IMR-90 (cell line): ENCODE data around the gene EIF1AX. TPM values are rescaled to one million over a fixed set of nuclear protein-coding genes. Genes with fewer than 3 reads are reported as not detected.

ENCODE experiments used
- ATAC-seq: fragments of 200-7000 bp; cut with Tn5 transposase; 2 replicates; pipeline ENCODE4 v1.9.1; 2020; ENCODE audit warnings: low read depth, mild to moderate bottlenecking, moderate library complexity
- BruUV-seq: library from RNA; stranded (reverse); fragments of 400-500 nt; replicated peaks from 2 replicates; lab custom pipeline; 2021; lab: Mats Ljungman, UMichigan
- CTCF ChIA-PET: fragments of 300-600 bp; formaldehyde crosslinking; extraction: SDS; loops from one replicate; lab custom pipeline; 2021; ENCODE audit warnings: antibody characterized with exemption; lab: Yijun Ruan, JAX
- POLR2A ChIA-PET: fragments of 300-600 bp; sonication (Branson Sonifier 250); formaldehyde crosslinking; loops from one replicate; lab custom pipeline; 2022; ENCODE audit warnings: antibody characterized with exemption; ENCODE audit not compliant: unreplicated experiment; lab: Charles Lee
- DNase-seq: peaks from one replicate; pipeline ENCODE4 v3.0.0; 2013
- H2AFZ ChIP-seq: replicated peaks from 2 replicates; pipeline ENCODE3; 2013; ENCODE audit warnings: low read length, mild to moderate bottlenecking; ENCODE audit not compliant: poor library complexity
- H2AK5ac ChIP-seq: 2 replicates; pipeline ENCODE4 v1.6.1; 2013; ENCODE audit warnings: low read depth, low read length, inconsistent platforms
- H2AK9ac ChIP-seq: replicated peaks from 2 replicates; pipeline ENCODE3; 2013; ENCODE audit warnings: mild to moderate bottlenecking, low read depth, low read length, moderate library complexity; ENCODE audit not compliant: poor library complexity
- H2BK120ac ChIP-seq: 2 replicates; pipeline ENCODE4 v1.6.1; 2013; ENCODE audit warnings: low read depth, low read length, inconsistent platforms
- H2BK15ac ChIP-seq: 3 replicates; pipeline ENCODE4 v1.6.1; 2013; ENCODE audit warnings: low read depth, low read length, inconsistent platforms
- H2BK20ac ChIP-seq: 2 replicates; pipeline ENCODE4 v1.6.1; 2013; ENCODE audit warnings: low read depth, mild to moderate bottlenecking, inconsistent platforms, low read length, moderate library complexity
- H2BK5ac ChIP-seq: 2 replicates; pipeline ENCODE4 v1.6.1; 2013; ENCODE audit warnings: mild to moderate bottlenecking, low read depth, low read length, inconsistent platforms; ENCODE audit not compliant: poor library complexity, severe bottlenecking
- H3K14ac ChIP-seq: replicated peaks from 2 replicates; pipeline ENCODE4 v1.6.1; 2013; ENCODE audit warnings: low read depth, low read length, inconsistent platforms
- H3K18ac ChIP-seq: 2 replicates; pipeline ENCODE4 v1.6.1; 2013; ENCODE audit warnings: low read depth, low read length, control low read depth
- H3K23ac ChIP-seq: 2 replicates; pipeline ENCODE4 v1.6.1; 2013; ENCODE audit warnings: low read depth, low read length, inconsistent platforms
- H3K27ac ChIP-seq: 2 replicates; pipeline ENCODE4 v1.5.1; 2013; ENCODE audit warnings: mild to moderate bottlenecking, control low read depth, low read length; ENCODE audit not compliant: insufficient read depth
- H3K27me3 ChIP-seq: 2 replicates; pipeline ENCODE4 v1.6.1; 2013; ENCODE audit warnings: low read length; ENCODE audit not compliant: control insufficient read depth, insufficient read depth
- H3K36me3 ChIP-seq: 2 replicates; pipeline ENCODE4 v1.6.1; 2013; ENCODE audit warnings: low read length, mixed read lengths; ENCODE audit not compliant: control insufficient read depth, insufficient read depth
- H3K4ac ChIP-seq: 2 replicates; pipeline ENCODE4 v1.6.1; 2013; ENCODE audit warnings: low read depth, low read length, inconsistent platforms
- H3K4me1 ChIP-seq: 2 replicates; pipeline ENCODE4 v1.6.1; 2013; ENCODE audit warnings: low read length, mixed read lengths; ENCODE audit not compliant: control insufficient read depth, insufficient read depth
- H3K4me2 ChIP-seq: 2 replicates; pipeline ENCODE4 v1.6.1; 2013; ENCODE audit warnings: low read depth, mild to moderate bottlenecking, control low read depth, low read length, moderate library complexity
- H3K4me3 ChIP-seq: 2 replicates; pipeline ENCODE4 v1.5.1; 2013; ENCODE audit warnings: low read depth, mild to moderate bottlenecking, control low read depth, low read length, moderate library complexity; ENCODE audit not compliant: insufficient read depth
- H3K56ac ChIP-seq: 2 replicates; pipeline ENCODE4 v1.6.1; 2013; ENCODE audit warnings: low read length, inconsistent platforms; ENCODE audit not compliant: insufficient read depth; ENCODE audit errors: extremely low read depth
- H3K79me1 ChIP-seq, 2 experiments: 2 replicates each; pipeline ENCODE4 v1.6.1; 2013; ENCODE audit warnings: low read length in 2 of 2, inconsistent platforms in 1 of 2, low read depth in 1 of 2
- H3K9ac ChIP-seq: 2 replicates; pipeline ENCODE4 v1.6.1; 2013; ENCODE audit warnings: low read depth, low read length, control low read depth
- H3K9me1 ChIP-seq: 2 replicates; pipeline ENCODE4 v1.6.1; 2013; ENCODE audit warnings: low read length, inconsistent platforms; ENCODE audit not compliant: insufficient read depth
- H3K9me3 ChIP-seq: 2 replicates; pipeline ENCODE4 v1.6.1; 2013; ENCODE audit warnings: low read length; ENCODE audit not compliant: control insufficient read depth, insufficient read depth
- H4K20me1 ChIP-seq: 2 replicates; pipeline ENCODE4 v1.6.1; 2013; ENCODE audit warnings: low read length, inconsistent platforms; ENCODE audit not compliant: insufficient read depth
- H4K5ac ChIP-seq: 2 replicates; pipeline ENCODE4 v1.6.1; 2013; ENCODE audit warnings: mild to moderate bottlenecking, low read depth, low read length, control low read depth
- H4K8ac ChIP-seq, 2 experiments: 2 replicates each; pipeline ENCODE4 v1.6.1; 2013; ENCODE audit warnings: low read depth in 2 of 2, low read length in 2 of 2, control low read depth in 1 of 2, inconsistent platforms in 1 of 2
- H4K91ac ChIP-seq: 2 replicates; pipeline ENCODE4 v1.6.1; 2013; ENCODE audit warnings: low read depth, low read length, inconsistent platforms; ENCODE audit not compliant: insufficient read depth
- BHLHE40 ChIP-seq: fragments of 150-350 bp; IDR thresholded peaks from 2 replicates; pipeline ENCODE4 v1.6.1; 2016; ENCODE audit warnings: mild to moderate bottlenecking, low read depth, low read length
- CEBPB ChIP-seq: IDR thresholded peaks from 2 replicates; pipeline ENCODE4 v1.6.1; 2012; ENCODE audit warnings: low read depth, low read length, improper control_type of control experiment
- CHD1 ChIP-seq: IDR thresholded peaks from 2 replicates; pipeline ENCODE4 v1.6.1; 2012; ENCODE audit warnings: low read depth, low read length, improper control_type of control experiment
- CTCF ChIP-seq: conservative IDR thresholded peaks from 2 replicates; pipeline ENCODE4 v1.5.1; 2012; ENCODE audit warnings: mild to moderate bottlenecking, low read depth, low read length, improper control_type of control experiment
- ELK1 ChIP-seq: fragments of 150-350 bp; IDR thresholded peaks from 2 replicates; pipeline ENCODE4 v1.6.1; 2016; ENCODE audit warnings: low read depth, mild to moderate bottlenecking, low read length, moderate library complexity, borderline replicate concordance
- FOS ChIP-seq: fragments of 150-350 bp; IDR thresholded peaks from 2 replicates; pipeline ENCODE4 v1.6.1; 2016; ENCODE audit warnings: low read depth, low read length
- MAFK ChIP-seq: IDR thresholded peaks from 2 replicates; pipeline ENCODE4 v1.6.1; 2012; ENCODE audit warnings: low read depth, low read length, improper control_type of control experiment
- MAZ ChIP-seq: IDR thresholded peaks from 2 replicates; pipeline ENCODE4 v1.6.1; 2012; ENCODE audit warnings: low read depth, mild to moderate bottlenecking, low read length, improper control_type of control experiment, moderate library complexity, borderline replicate concordance
- MXI1 ChIP-seq: IDR thresholded peaks from 2 replicates; pipeline ENCODE4 v1.6.1; 2012; ENCODE audit warnings: low read depth, mild to moderate bottlenecking, low read length, moderate library complexity, borderline replicate concordance
- NFE2L2 ChIP-seq: fragments of 150-350 bp; IDR thresholded peaks from 2 replicates; pipeline ENCODE4 v1.6.1; 2016; ENCODE audit warnings: low read depth, mild to moderate bottlenecking, low read length
- POLR2A ChIP-seq: IDR thresholded peaks from 2 replicates; pipeline ENCODE4 v1.6.1; 2012; ENCODE audit warnings: mild to moderate bottlenecking, low read depth, low read length
- RAD21 ChIP-seq: IDR thresholded peaks from 2 replicates; pipeline ENCODE4 v1.6.1; 2012; ENCODE audit warnings: low read length, improper control_type of control experiment
- RCOR1 ChIP-seq: IDR thresholded peaks from 2 replicates; pipeline ENCODE4 v1.6.1; 2012; ENCODE audit warnings: mild to moderate bottlenecking, low read length, improper control_type of control experiment; ENCODE audit not compliant: insufficient replicate concordance
- RFX5 ChIP-seq: IDR thresholded peaks from 2 replicates; pipeline ENCODE4 v1.8.0; 2012; ENCODE audit warnings: low read depth, mild to moderate bottlenecking, low read length, moderate library complexity
- SMC3 ChIP-seq: fragments of 150-350 bp; IDR thresholded peaks from 2 replicates; pipeline ENCODE4 v1.6.1; 2016; ENCODE audit warnings: low read depth, mild to moderate bottlenecking, antibody characterized with exemption, low read length, moderate library complexity
- USF2 ChIP-seq: fragments of 150-350 bp; IDR thresholded peaks from 2 replicates; pipeline ENCODE4 v1.6.1; 2017; ENCODE audit warnings: mild to moderate bottlenecking, antibody characterized with exemption, low read length, low read depth
- WGBS, 2 experiments: methylation state at CpG; one replicate each; pipeline versions ENCODE4 v1.1.5 to v1.1.7; 2013; ENCODE audit warnings: missing lambda C conversion rate in 2 of 2; ENCODE audit not compliant: insufficient read length in 1 of 2; ENCODE audit errors: extremely low coverage in 2 of 2; 5-methylcytosine and 5-hydroxymethylcytosine counted together
- dilution Hi-C: fragments of 300-500 bp; cut with HindIII; formaldehyde crosslinking; loops from one replicate; pipeline ENCODE4 v1.14.3; 2018; ENCODE audit warnings: low sequenced_read_pairs; ENCODE audit not compliant: unreplicated experiment
- in situ Hi-C: fragments of 300-500 bp; cut with MboI; formaldehyde crosslinking; loops from 3 replicates; pipeline ENCODE4 v1.14.3; 2019; ENCODE audit warnings: low sequenced_read_pairs, inconsistent platforms, mixed read lengths
- intact Hi-C: fragments of 100-400 bp; cut with micrococcal nuclease; formaldehyde crosslinking; loops from 2 replicates; pipeline ENCODE4 v1.10.0; 2022
- polyA plus RNA-seq, 3 experiments: library from polyadenylated mRNA; depleted of rRNA; stranded (reverse); fragments of >200 nt; gene quantifications; 2 replicates each; pipeline ENCODE4 v1.2.3, GENCODE V29; 2012; ENCODE audit warnings: low replicate concordance in 1 of 3
- total RNA-seq: library from RNA; depleted of rRNA; stranded (reverse); fragments of >200 nt; gene quantifications from 2 replicates; pipeline ENCODE4 v1.2.3, GENCODE V29; 2012

Gene EIF1AX
- total and polyA plus RNA-seq, 2 of the 4 experiments (the other 2 are of a cell fraction) = 12.2 to 44.5 TPM

- Histone ChIP-seq H3K23ac (no peak overlapping the region), H3K79me1 (no peaks in the 10 kb centered on the region), H3K18ac (no peak overlapping the region), H3K9me1 (no peaks in the 10 kb centered on the region), H3K36me3 (peaks cover 4% of the 10 kb centered on the region), H3K4me2 (no peak overlapping the region), H4K8ac (no peak overlapping the region), H2AFZ (no peak overlapping the region), H3K4me1 (no peaks in the 10 kb centered on the region), H4K20me1 (no peaks in the 10 kb centered on the region), H3K9me3 (no peaks in the 10 kb centered on the region), H2AK5ac (no peak overlapping the region), H3K4ac (no peak overlapping the region), H4K5ac (no peak overlapping the region), H2AK9ac (no peak overlapping the region), H2BK20ac (no peak overlapping the region), H3K4me3 (no peak overlapping the region), H2BK5ac (no peak overlapping the region), H2BK120ac (no peak overlapping the region), H3K27me3 (no peaks in the 10 kb centered on the region), H3K56ac (no peak overlapping the region), H3K9ac (no peak overlapping the region), H3K14ac (no peak overlapping the region), H3K27ac (no peak overlapping the region), H4K91ac (no peak overlapping the region), H2BK15ac (no peak overlapping the region)
- POLR2A ChIA-PET = no interaction called here
- TF ChIP-seq ELK1 (no peak), MAFK (no peak), RCOR1 (no peak), MAZ (no peak), NFE2L2 (no peak), CEBPB (no peak), USF2 (no peak), POLR2A (no peak), CHD1 (no peak), FOS (no peak), CTCF (no peak), SMC3 (no peak), BHLHE40 (no peak), RAD21 (no peak), RFX5 (no peak), MXI1 (no peak)
- WGBS, 2 experiments = no CpG with 5 or more reads among the region's 2 CpGs
- ATAC-seq (no peak), DNase-seq (no peak)
- no TSS peak for BruUV-seq
- dilution Hi-C loops (no loop called here), intact Hi-C loops (no loop called here), in situ Hi-C loops (no loop called here)
- CTCF ChIA-PET = no interaction called here
Observed at GRCh38 chrX:20173313-20173712, 31.7 kb upstream of the EIF1AX start.
